A673 (cell line): ENCODE measurements around the gene MC3R.

ENCODE experiments used
- EZH2 ChIP-seq: fragments of 200-600 bp; sonication (generic); IDR thresholded peaks from 2 replicates; pipeline ENCODE4 v1.6.1; 2017; ENCODE audit warnings: borderline replicate concordance, low read depth, mild to moderate bottlenecking, mixed read lengths, antibody characterized with exemption, low read length; ENCODE audit not compliant: poor library complexity, severe bottlenecking
- TF ChIP-seq, protein P1 (sequence below): fragments of 300-800, 200-600 bp; sonication (generic); conservative IDR thresholded peaks from 2 replicates; pipeline ENCODE4 v1.5.1; 2017; ENCODE audit warnings: low read depth, mild to moderate bottlenecking, antibody characterized with exemption, low read length, moderate library complexity, mixed read lengths

DNA sequence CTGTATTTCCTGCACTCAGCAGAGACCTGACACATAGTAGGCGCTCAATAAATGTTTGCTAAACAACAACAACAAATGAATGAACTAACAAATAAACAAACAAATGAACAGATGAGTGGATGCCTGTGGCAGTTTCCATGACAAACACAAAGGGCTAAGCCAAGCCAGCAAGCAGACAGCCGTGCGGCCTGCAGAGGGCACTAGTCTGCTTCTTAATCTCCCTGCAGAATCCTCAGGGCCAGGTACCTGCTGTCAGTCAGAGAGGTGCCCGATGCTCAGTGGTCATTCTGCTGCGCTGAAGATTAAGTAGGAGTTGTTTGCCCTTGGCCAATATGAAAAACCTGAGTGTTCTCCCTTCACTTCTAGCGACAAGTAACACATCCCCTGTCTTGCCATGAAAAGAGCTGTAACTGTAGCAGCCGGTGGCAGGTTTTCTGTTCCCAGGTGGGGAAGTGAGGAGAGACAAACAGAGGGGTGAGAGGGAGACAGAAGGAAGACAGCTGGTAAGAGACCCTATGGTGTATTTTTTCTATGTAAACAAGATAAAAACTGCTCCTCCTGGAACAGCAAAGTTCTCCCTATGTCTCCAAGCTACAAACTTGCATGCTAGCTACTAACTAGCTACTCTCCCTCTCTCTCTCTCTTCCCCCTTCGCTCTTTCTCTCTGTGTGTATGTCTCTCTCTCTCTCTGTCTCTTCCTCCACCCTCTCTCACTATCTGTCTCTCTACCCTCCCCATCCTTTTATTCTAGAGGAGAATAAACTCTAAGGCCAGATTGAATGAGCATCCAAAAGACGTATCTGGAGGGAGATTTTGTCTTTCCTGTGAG, at the start of gene MC3R:
- TF ChIP-seq, protein P1, sequence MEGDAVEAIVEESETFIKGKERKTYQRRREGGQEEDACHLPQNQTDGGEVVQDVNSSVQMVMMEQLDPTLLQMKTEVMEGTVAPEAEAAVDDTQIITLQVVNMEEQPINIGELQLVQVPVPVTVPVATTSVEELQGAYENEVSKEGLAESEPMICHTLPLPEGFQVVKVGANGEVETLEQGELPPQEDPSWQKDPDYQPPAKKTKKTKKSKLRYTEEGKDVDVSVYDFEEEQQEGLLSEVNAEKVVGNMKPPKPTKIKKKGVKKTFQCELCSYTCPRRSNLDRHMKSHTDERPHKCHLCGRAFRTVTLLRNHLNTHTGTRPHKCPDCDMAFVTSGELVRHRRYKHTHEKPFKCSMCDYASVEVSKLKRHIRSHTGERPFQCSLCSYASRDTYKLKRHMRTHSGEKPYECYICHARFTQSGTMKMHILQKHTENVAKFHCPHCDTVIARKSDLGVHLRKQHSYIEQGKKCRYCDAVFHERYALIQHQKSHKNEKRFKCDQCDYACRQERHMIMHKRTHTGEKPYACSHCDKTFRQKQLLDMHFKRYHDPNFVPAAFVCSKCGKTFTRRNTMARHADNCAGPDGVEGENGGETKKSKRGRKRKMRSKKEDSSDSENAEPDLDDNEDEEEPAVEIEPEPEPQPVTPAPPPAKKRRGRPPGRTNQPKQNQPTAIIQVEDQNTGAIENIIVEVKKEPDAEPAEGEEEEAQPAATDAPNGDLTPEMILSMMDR, result peak; percentile 82
- no peak for TF ChIP-seq EZH2
